HFF-Myc (cell line): ENCODE data around the gene TCIRG1.

Experiments used
- DNase-seq: peaks from one replicate; pipeline ENCODE4 v3.0.0-alpha.2; 2011; ENCODE audit warnings: low read depth; ENCODE audit errors: extremely low read depth
- H3K4me3 ChIP-seq: replicated peaks from 2 replicates; pipeline ENCODE4 v1.5.1; 2011; ENCODE audit warnings: low read depth, mild to moderate bottlenecking, control low read depth, low read length
- CTCF ChIP-seq: IDR thresholded peaks from 2 replicates; pipeline ENCODE4 v1.5.1; 2012; ENCODE audit warnings: mild to moderate bottlenecking, low read depth, low read length, control low read depth; ENCODE audit errors: missing control alignments

TCIRG1 gene

GRCh38 chr11:68040957-68041591, 2.2 kb downstream of the TCIRG1 start:
- H3K4me3 ChIP-seq, result peak overlapping the region; percentile 57
- DNase-seq, result no peak
- no peak for TF ChIP-seq CTCF

- DNase-seq, result no peak
- no peak for TF ChIP-seq CTCF
- no peak overlapping the region for H3K4me3 ChIP-seq
These were observed 2.9 kb downstream of the TCIRG1 start for GRCh38 chr11:68041617-68042218.

GRCh38 chr11:68042219-68043028, 3.6 kb downstream of the TCIRG1 start:
- no peak overlapping the region for H3K4me3 ChIP-seq
- TF ChIP-seq CTCF, result no peak
- DNase-seq, result no peak

- no peak for TF ChIP-seq CTCF
- 0 out of 2 replicates have a peak overlapping the region, but pooled peaks have one; percentile 3 for H3K4me3 ChIP-seq
- DNase-seq, result no peak
These were observed 4.2 kb downstream of the TCIRG1 start for GRCh38 chr11:68043029-68043348.

GRCh38 chr11:68043349-68044144, 4.7 kb downstream of the TCIRG1 start:
- TF ChIP-seq CTCF, result no peak
- DNase-seq, result peak; percentile 46
- 0 out of 2 replicates have a peak overlapping the region, but pooled peaks have one; percentile 3 for H3K4me3 ChIP-seq

- no peak overlapping the region for H3K4me3 ChIP-seq
- TF ChIP-seq CTCF, result no peak
- DNase-seq, result no peak
These were observed 5.5 kb downstream of the TCIRG1 start for GRCh38 chr11:68044145-68044813.
